H9 (cell line): ENCODE results near the gene TRIP11. TPM values are rescaled to one million over a fixed set of nuclear protein-coding genes. Genes with fewer than 3 reads are reported as not detected.

ENCODE experiments used
- DNase-seq: peaks from one replicate; pipeline ENCODE4 v3.0.0-alpha.2; 2017
- H2AFZ ChIP-seq: one replicate; pipeline ENCODE4 v1.6.1; 2013; ENCODE audit warnings: mild to moderate bottlenecking, low read length, control low read depth, moderate library complexity
- H2AK5ac ChIP-seq: 2 replicates; pipeline ENCODE4 v1.6.1; 2013; ENCODE audit warnings: low read length, control low read depth, mixed read lengths; ENCODE audit not compliant: insufficient read length
- H2BK120ac ChIP-seq: one replicate; pipeline ENCODE4 v1.6.1; 2013; ENCODE audit warnings: low read depth, mild to moderate bottlenecking, low read length, control low read depth, inconsistent platforms; ENCODE audit not compliant: poor library complexity, severe bottlenecking
- H2BK12ac ChIP-seq: 2 replicates; pipeline ENCODE4 v1.6.1; 2013; ENCODE audit warnings: low read length, control low read depth, mixed read lengths, low read depth; ENCODE audit not compliant: insufficient read length
- H2BK15ac ChIP-seq: 2 replicates; pipeline ENCODE4 v1.6.1; 2013; ENCODE audit warnings: low read depth, low read length, control low read depth
- H2BK20ac ChIP-seq: one replicate; pipeline ENCODE4 v1.6.1; 2013; ENCODE audit warnings: low read depth, mild to moderate bottlenecking, low read length, control low read depth, inconsistent platforms; ENCODE audit not compliant: poor library complexity, severe bottlenecking
- H2BK5ac ChIP-seq: 2 replicates; pipeline ENCODE4 v1.6.1; 2013; ENCODE audit warnings: low read length, control low read depth, mixed read lengths; ENCODE audit not compliant: insufficient read length
- H3K14ac ChIP-seq: 2 replicates; pipeline ENCODE4 v1.6.1; 2013; ENCODE audit warnings: low read length, control low read depth; ENCODE audit not compliant: insufficient read depth
- H3K18ac ChIP-seq: 2 replicates; pipeline ENCODE4 v1.6.1; 2013; ENCODE audit warnings: low read depth, mild to moderate bottlenecking, mixed read lengths, low read length, control low read depth; ENCODE audit not compliant: insufficient read length
- H3K23ac ChIP-seq: 2 replicates; pipeline ENCODE4 v1.6.1; 2013; ENCODE audit warnings: low read length, control low read depth, mixed read lengths, low read depth; ENCODE audit not compliant: insufficient read length
- H3K23me2 ChIP-seq: 2 replicates; pipeline ENCODE4 v1.6.1; 2013; ENCODE audit warnings: low read depth, mild to moderate bottlenecking, mixed read lengths, low read length, control low read depth; ENCODE audit not compliant: insufficient read length, poor library complexity, severe bottlenecking
- H3K27ac ChIP-seq: 2 replicates; pipeline ENCODE4 v1.5.1; 2013; ENCODE audit warnings: low read length, control low read depth, mixed read lengths, low read depth; ENCODE audit not compliant: insufficient read length
- H3K27me3 ChIP-seq: 2 replicates; pipeline ENCODE4 v1.6.1; 2013; ENCODE audit warnings: low read length, control low read depth, inconsistent platforms; ENCODE audit not compliant: insufficient read depth
- H3K4ac ChIP-seq: 2 replicates; pipeline ENCODE4 v1.6.1; 2013; ENCODE audit warnings: low read depth, mild to moderate bottlenecking, control low read depth, inconsistent platforms, low read length, moderate library complexity
- H3K4me1 ChIP-seq: 2 replicates; pipeline ENCODE4 v1.6.1; 2013; ENCODE audit warnings: low read length, control low read depth, inconsistent platforms; ENCODE audit not compliant: insufficient read depth
- H3K4me2 ChIP-seq: 2 replicates; pipeline ENCODE4 v1.6.1; 2013; ENCODE audit warnings: low read length, control low read depth, mixed read lengths; ENCODE audit not compliant: insufficient read length, insufficient read depth
- H3K56ac ChIP-seq: 2 replicates; pipeline ENCODE4 v1.6.1; 2013; ENCODE audit warnings: low read depth, mild to moderate bottlenecking, mixed read lengths, low read length, control low read depth; ENCODE audit not compliant: insufficient read length
- H3K79me1 ChIP-seq: 2 replicates; pipeline ENCODE4 v1.6.1; 2013; ENCODE audit warnings: low read depth, mild to moderate bottlenecking, moderate library complexity, low read length, control low read depth, inconsistent platforms; ENCODE audit not compliant: insufficient read depth, poor library complexity, severe bottlenecking
- H3K79me2 ChIP-seq: 2 replicates; pipeline ENCODE4 v1.6.1; 2013; ENCODE audit warnings: low read length, control low read depth, inconsistent platforms; ENCODE audit not compliant: insufficient read depth
- H3K9ac ChIP-seq: 2 replicates; pipeline ENCODE4 v1.6.1; 2013; ENCODE audit warnings: low read length, control low read depth, mixed read lengths; ENCODE audit not compliant: insufficient read length; ENCODE audit errors: extremely low read depth
- H3K9me3 ChIP-seq: one replicate; pipeline ENCODE4 v1.6.1; 2013; ENCODE audit warnings: low read depth, low read length, inconsistent platforms; ENCODE audit not compliant: control insufficient read depth
- H3T11ph ChIP-seq: one replicate; pipeline ENCODE4 v1.6.1; 2013; ENCODE audit warnings: mild to moderate bottlenecking, low read length, control low read depth, inconsistent platforms
- H4K20me1 ChIP-seq: one replicate; pipeline ENCODE4 v1.6.1; 2013; ENCODE audit not compliant: control insufficient read depth, insufficient read length, insufficient read depth
- H4K5ac ChIP-seq: 2 replicates; pipeline ENCODE4 v1.6.1; 2013; ENCODE audit warnings: low read depth, mild to moderate bottlenecking, mixed read lengths, low read length, control low read depth; ENCODE audit not compliant: insufficient read length
- H4K8ac ChIP-seq: replicated peaks from 2 replicates; pipeline ENCODE4 v1.6.1; 2013; ENCODE audit warnings: low read length, control low read depth, mixed read lengths, low read depth; ENCODE audit not compliant: insufficient read length
- H4K91ac ChIP-seq: 2 replicates; pipeline ENCODE4 v1.6.1; 2013; ENCODE audit warnings: low read depth, mild to moderate bottlenecking, moderate library complexity, mixed read lengths, low read length, control low read depth; ENCODE audit not compliant: insufficient read length
- H3K27ac Mint-ChIP-seq, 3 experiments: 2 replicates in 2 of 3; 3 replicates in 1 of 3; pipeline ENCODE4 v1.8.0; 2020 to 2021; ENCODE audit warnings: mixed read lengths in 3 of 3, mild to moderate bottlenecking in 1 of 3, moderate library complexity in 1 of 3
- H3K27me3 Mint-ChIP-seq: 2 replicates; pipeline ENCODE4 v1.8.0; 2021; ENCODE audit warnings: low read depth, mild to moderate bottlenecking, moderate library complexity, mixed read lengths
- H3K36me3 Mint-ChIP-seq, 3 experiments: 2 replicates in 2 of 3; 3 replicates in 1 of 3; pipeline ENCODE4 v1.8.0; 2020 to 2021; ENCODE audit warnings: low read depth in 3 of 3, mixed read lengths in 3 of 3; ENCODE audit not compliant: insufficient read depth in 1 of 3
- H3K4me1 Mint-ChIP-seq, 2 experiments: 2 replicates each; pipeline ENCODE4 v1.8.0; 2020; ENCODE audit warnings: mixed read lengths in 2 of 2
- H3K4me3 Mint-ChIP-seq, 2 experiments: 2 replicates in 1 of 2; 3 replicates in 1 of 2; pipeline ENCODE4 v1.8.0; 2020 to 2021; ENCODE audit warnings: mild to moderate bottlenecking in 2 of 2, mixed read lengths in 2 of 2, moderate library complexity in 1 of 2
- H3K9me3 Mint-ChIP-seq, 2 experiments: 2 replicates in 1 of 2; 3 replicates in 1 of 2; pipeline ENCODE4 v1.8.0; 2020; ENCODE audit warnings: mild to moderate bottlenecking in 2 of 2, mixed read lengths in 2 of 2, moderate library complexity in 1 of 2
- WGBS: extraction: QIAGEN DNeasy Blood & Tissue Kit; methylation state at CpG from one replicate; pipeline ENCODE4 v1.1.7; 2013; ENCODE audit warnings: missing lambda C conversion rate, low lambda C conversion rate, mixed read lengths; ENCODE audit not compliant: insufficient read length; ENCODE audit errors: extremely low coverage; 5-methylcytosine and 5-hydroxymethylcytosine counted together
- total RNA-seq: library from RNA; stranded (reverse); gene quantifications from 2 replicates; pipeline ENCODE4 v1.2.1, GENCODE V29; 2021
- TF ChIP-seq, protein P1 (sequence below): fragments of 200-600 bp; sonication (generic); conservative IDR thresholded peaks from 3 replicates; pipeline ENCODE4 v1.8.0; 2021; ENCODE audit warnings: antibody characterized with exemption, mild to moderate bottlenecking

TRIP11 gene
- total RNA-seq, 1 experiment from 2014 or later, result 33.5 TPM

DNA sequence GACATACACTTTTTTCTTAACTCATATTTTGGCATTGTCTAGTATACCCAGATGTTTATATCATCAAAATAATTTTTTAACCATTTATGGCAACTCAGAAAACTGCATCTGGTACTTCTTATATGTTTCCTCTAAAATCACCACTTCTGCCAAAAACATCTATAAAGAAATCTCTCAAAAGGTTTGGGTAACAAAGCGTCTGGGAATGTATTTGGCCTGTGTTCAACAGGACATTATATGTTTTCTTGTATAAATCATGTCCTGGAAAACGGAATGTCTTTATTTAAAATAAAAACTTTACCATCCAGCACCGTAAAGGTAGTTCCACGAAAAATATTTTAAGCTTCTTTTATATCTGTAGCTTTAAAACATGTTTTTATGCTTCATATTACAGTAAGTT lies 56.3 kb downstream of the TRIP11 start:
- Histone ChIP-seq H2BK15ac (no peak overlapping the region), H3K56ac (no peak overlapping the region), H3K79me1 (no peaks in the 10 kb centered on the region), H3K27ac (no peak overlapping the region), H2BK120ac (no peak overlapping the region), H3T11ph (no peak overlapping the region), H4K91ac (no peak overlapping the region), H3K9me3 (no peaks in the 10 kb centered on the region), H3K4me2 (no peak overlapping the region), H3K23me2 (no peaks in the 10 kb centered on the region), H3K9ac (no peak overlapping the region), H3K79me2 (no peaks in the 10 kb centered on the region), H3K18ac (no peak overlapping the region), H2AK5ac (no peak overlapping the region), H3K14ac (no peak overlapping the region), H2AFZ (no peak overlapping the region), H3K4ac (no peak overlapping the region), H2BK12ac (no peak overlapping the region), H4K5ac (no peak overlapping the region), H3K23ac (no peak overlapping the region), H4K8ac (no peak overlapping the region), H2BK20ac (no peak overlapping the region), H2BK5ac (no peak overlapping the region), H4K20me1 (no peaks in the 10 kb centered on the region), H3K4me1 (no peaks in the 10 kb centered on the region), H3K27me3 (no peaks in the 10 kb centered on the region)
- no peak overlapping the region for H3K4me3 Mint-ChIP-seq
- no peak for DNase-seq
- no peak overlapping the region for H3K27ac Mint-ChIP-seq
- no CpG with 5 or more reads among the region's 4 CpGs for WGBS
- no peaks in the 10 kb centered on the region for H3K27me3 Mint-ChIP-seq
- H3K9me3 Mint-ChIP-seq, result no peaks in the 10 kb centered on the region
- TF ChIP-seq, protein P1, sequence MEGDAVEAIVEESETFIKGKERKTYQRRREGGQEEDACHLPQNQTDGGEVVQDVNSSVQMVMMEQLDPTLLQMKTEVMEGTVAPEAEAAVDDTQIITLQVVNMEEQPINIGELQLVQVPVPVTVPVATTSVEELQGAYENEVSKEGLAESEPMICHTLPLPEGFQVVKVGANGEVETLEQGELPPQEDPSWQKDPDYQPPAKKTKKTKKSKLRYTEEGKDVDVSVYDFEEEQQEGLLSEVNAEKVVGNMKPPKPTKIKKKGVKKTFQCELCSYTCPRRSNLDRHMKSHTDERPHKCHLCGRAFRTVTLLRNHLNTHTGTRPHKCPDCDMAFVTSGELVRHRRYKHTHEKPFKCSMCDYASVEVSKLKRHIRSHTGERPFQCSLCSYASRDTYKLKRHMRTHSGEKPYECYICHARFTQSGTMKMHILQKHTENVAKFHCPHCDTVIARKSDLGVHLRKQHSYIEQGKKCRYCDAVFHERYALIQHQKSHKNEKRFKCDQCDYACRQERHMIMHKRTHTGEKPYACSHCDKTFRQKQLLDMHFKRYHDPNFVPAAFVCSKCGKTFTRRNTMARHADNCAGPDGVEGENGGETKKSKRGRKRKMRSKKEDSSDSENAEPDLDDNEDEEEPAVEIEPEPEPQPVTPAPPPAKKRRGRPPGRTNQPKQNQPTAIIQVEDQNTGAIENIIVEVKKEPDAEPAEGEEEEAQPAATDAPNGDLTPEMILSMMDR, result no peak
- H3K4me1 Mint-ChIP-seq, result no peaks in the 10 kb centered on the region
- peaks cover 2 to 28% (median 23%) of the 10 kb centered on the region in 3 experiments; a peak in 6 of 7 replicates for H3K36me3 Mint-ChIP-seq
